Esophagus muscularis mucosa (tissue), 4 donors: Measurements from ENCODE around the gene GALT.

Experiments
- CTCF ChIP-seq, 3 experiments: fragments of 200-600 bp in 2 of 3; fragments of 450-650 bp in 1 of 3; sonication (generic) in 2 of 3; IDR thresholded peaks; one replicate each; pipeline ENCODE4 v1.5.1; 2017 to 2019; ENCODE audit warnings: antibody characterized with exemption in 3 of 3, mild to moderate bottlenecking in 2 of 3, moderate library complexity in 1 of 3
- EP300 ChIP-seq: sonication (generic); formaldehyde crosslinking; IDR thresholded peaks from one replicate; pipeline ENCODE4 v1.6.1; 2017; ENCODE audit warnings: antibody characterized with exemption
- POLR2A ChIP-seq: fragments of 450-650 bp; IDR thresholded peaks from one replicate; pipeline ENCODE4 v1.6.1; 2017; ENCODE audit warnings: antibody characterized with exemption, moderate library complexity, mild to moderate bottlenecking, low read depth
- POLR2AphosphoS5 ChIP-seq, 2 donors: sonication (generic); formaldehyde crosslinking; IDR thresholded peaks; one replicate each; pipeline ENCODE4 v1.6.1; 2017; ENCODE audit warnings: antibody characterized with exemption in 2 of 2

- TF ChIP-seq POLR2AphosphoS5 (IDR thresholded peaks at IDR 0.05): no peak
- no peak for TF ChIP-seq POLR2A
- no peak for TF ChIP-seq CTCF (IDR thresholded peaks at IDR 0.05)
- no peak for TF ChIP-seq EP300
Observed at GRCh38 chr9:34600908-34601307, 45.6 kb upstream of the GALT start.
